GM12878 (cell line): ENCODE results near the gene CNOT11. TPM values are rescaled to one million over a fixed set of nuclear protein-coding genes. Genes with fewer than 3 reads are reported as not detected.

Experiments
- ATAC-seq: fragments of 200-7000 bp; cut with Tn5 transposase; 3 replicates; pipeline ENCODE4 v1.9.1; 2020; ENCODE audit warnings: mild to moderate bottlenecking, moderate library complexity
- BruUV-seq: library from RNA; stranded (reverse); fragments of 400-500 nt; replicated peaks from 2 replicates; lab custom pipeline; 2021; lab: Mats Ljungman, UMichigan
- CTCF ChIA-PET: fragments of 300-600 bp; sonication (Branson Sonifier 250); formaldehyde crosslinking; extraction: SDS; loops from one replicate; lab custom pipeline; 2021; ENCODE audit warnings: inconsistent platforms; lab: Yijun Ruan, JAX
- POLR2A ChIA-PET: fragments of 350-600 bp; formaldehyde crosslinking; extraction: SDS; loops from one replicate; lab custom pipeline; 2021; ENCODE audit warnings: inconsistent platforms; lab: Charles Lee
- RAD21 ChIA-PET: fragments of 300-600 bp; sonication (Branson Sonifier 250); formaldehyde crosslinking; loops from one replicate; lab custom pipeline; 2023; ENCODE audit warnings: antibody characterized with exemption; ENCODE audit not compliant: unreplicated experiment; lab: Charles Lee
- SMC1A ChIA-PET: fragments of 300-600 bp; sonication (Branson Sonifier 250); formaldehyde crosslinking; loops from one replicate; lab custom pipeline; 2023; ENCODE audit not compliant: unreplicated experiment, uncharacterized antibody; lab: Charles Lee
- DNase-seq: peaks from one replicate; pipeline ENCODE4 v3.0.0-alpha.2; 2011; ENCODE audit warnings: low read depth, low spot score
- FAIRE-seq: peaks from 3 replicates; lab custom pipeline; 2011; peaks lifted over from hg19 to GRCh38; lab: Jason Lieb, UNC
- H2AFZ ChIP-seq: 2 replicates; pipeline ENCODE4 v1.6.0; 2011; ENCODE audit warnings: low read depth, low read length, control low read depth; ENCODE audit not compliant: control insufficient read depth
- H3K27ac ChIP-seq: 2 replicates; pipeline ENCODE4 v1.5.1; 2011; ENCODE audit warnings: control low read depth; ENCODE audit not compliant: control insufficient read depth, insufficient read depth
- H3K27me3 ChIP-seq, 2 experiments: replicated peaks in 1 of 2; 2 replicates each; pipeline versions ENCODE4 v1.6.0 to v1.6.1; 2011; ENCODE audit warnings: low read length in 1 of 2; ENCODE audit not compliant: control insufficient read depth in 2 of 2, insufficient read depth in 2 of 2
- H3K36me3 ChIP-seq, 2 experiments: 2 replicates each; pipeline ENCODE4 v1.5.1; 2011; ENCODE audit warnings: low read length in 1 of 2; ENCODE audit not compliant: control insufficient read depth in 2 of 2, insufficient read depth in 2 of 2
- H3K4me1 ChIP-seq: 2 replicates; pipeline ENCODE4 v1.6.1; 2011; ENCODE audit warnings: mild to moderate bottlenecking, low read length, moderate library complexity, mixed read lengths; ENCODE audit not compliant: control insufficient read depth, insufficient read depth
- H3K4me2 ChIP-seq: 2 replicates; pipeline ENCODE4 v1.6.0; 2011; ENCODE audit warnings: control low read depth; ENCODE audit not compliant: control insufficient read depth, insufficient read depth
- H3K4me3 ChIP-seq: fragments of 200-600 bp; sonication (generic); 2 replicates; pipeline ENCODE4 v1.5.1; 2016
- H3K79me2 ChIP-seq: 2 replicates; pipeline ENCODE4 v1.6.0; 2011; ENCODE audit warnings: low read length; ENCODE audit not compliant: control insufficient read depth, insufficient read depth
- H3K9ac ChIP-seq: 2 replicates; pipeline ENCODE4 v1.8.0; 2011; ENCODE audit warnings: low read length, control low read depth, mixed read lengths; ENCODE audit not compliant: control insufficient read depth, insufficient read depth
- H3K9me3 ChIP-seq: replicated peaks from 3 replicates; pipeline ENCODE4 v1.5.1; 2011; ENCODE audit warnings: mild to moderate bottlenecking, low read length; ENCODE audit not compliant: control insufficient read depth, insufficient read depth
- H4K20me1 ChIP-seq: 2 replicates; pipeline ENCODE4 v1.6.0; 2011; ENCODE audit not compliant: control insufficient read depth, insufficient read depth
- FOS ChIP-seq: IDR thresholded peaks from 3 replicates; pipeline ENCODE4 v1.6.1; 2011; ENCODE audit warnings: borderline replicate concordance; ENCODE audit not compliant: insufficient read length; ENCODE audit errors: extremely low read depth
- KDM1A ChIP-seq: fragments of 200-600 bp; sonication (generic); IDR thresholded peaks from 2 replicates; pipeline ENCODE4 v1.6.1; 2016; ENCODE audit warnings: borderline replicate concordance
- PAX8 ChIP-seq: fragments of 450-650 bp; IDR thresholded peaks from 2 replicates; pipeline ENCODE4 v1.6.1; 2017; ENCODE audit warnings: mild to moderate bottlenecking, moderate library complexity
- RBBP5 ChIP-seq: fragments of 200-600 bp; sonication (generic); conservative IDR thresholded peaks from 2 replicates; pipeline ENCODE4 v1.6.1; 2016
- RELA ChIP-seq: fragments of 450-650 bp; IDR thresholded peaks from 2 replicates; pipeline ENCODE4 v1.8.0; 2014; ENCODE audit warnings: borderline replicate concordance; ENCODE audit not compliant: partially characterized antibody
- TAF1 ChIP-seq: IDR thresholded peaks from 2 replicates; pipeline ENCODE4 v1.6.1; 2011; ENCODE audit warnings: mild to moderate bottlenecking, low read depth, low read length, borderline replicate concordance
- ZSCAN29 ChIP-seq: fragments of 450-650 bp; IDR thresholded peaks from 2 replicates; pipeline ENCODE4 v1.6.1; 2017; ENCODE audit warnings: mild to moderate bottlenecking, moderate library complexity
- WGBS: methylation state at CpG from one replicate; pipeline ENCODE4 v1.1.6; 2016; ENCODE audit warnings: low lambda C conversion rate; ENCODE audit not compliant: insufficient replicate concordance, insufficient coverage; ENCODE audit errors: missing lambda C conversion rate; 5-methylcytosine and 5-hydroxymethylcytosine counted together
- in situ Hi-C: fragments of 300-500 bp; cut with MboI; formaldehyde crosslinking; loops from 9 replicates; pipeline ENCODE4 v1.14.3; 2018; ENCODE audit warnings: mixed read lengths
- intact Hi-C: fragments of 100-400 bp; cut with micrococcal nuclease; formaldehyde crosslinking; loops from one replicate; pipeline ENCODE4 v1.14.2; 2022; ENCODE audit not compliant: unreplicated experiment
- polyA plus RNA-seq, 11 experiments: library from polyadenylated mRNA; depleted of rRNA in 4 of 11; unstranded in 6 of 11; stranded (reverse) in 5 of 11; fragments of >200 nt; fragmentation: Nextera tagmentation in 4 of 11; fragmentation: Illumina TruSeq in 1 of 11; extraction: Ambion mirVana in 4 of 11; extraction: Trizol in 1 of 11; gene quantifications; 1 replicate in 1 of 11; 2 replicates in 10 of 11; pipeline versions ENCODE4 v1.2.1 to v1.2.3, GENCODE V29; 2011 to 2016; ENCODE audit warnings: inconsistent platforms in 2 of 11, missing spikeins in 2 of 11, low read depth in 1 of 11
- total RNA-seq, 4 experiments: library from RNA; depleted of rRNA in 3 of 4; stranded (reverse); fragments of >200 nt in 3 of 4; fragmentation: Illumina TruSeq in 1 of 4; extraction: Trizol in 1 of 4; gene quantifications; 2 replicates each; pipeline versions ENCODE4 v1.2.1 to v1.2.3, GENCODE V29; 2013 to 2021
- TF ChIP-seq, protein P1 (sequence below): IDR thresholded peaks from 2 replicates; pipeline ENCODE4 v1.6.1; 2012; ENCODE audit warnings: low read depth, low read length, improper control_type of control experiment
- TF ChIP-seq, protein P2 (sequence below): fragments of 450-650 bp; IDR thresholded peaks from 2 replicates; pipeline ENCODE4 v1.6.1; 2016; ENCODE audit warnings: mild to moderate bottlenecking
- TF ChIP-seq, protein P3 (sequence below): IDR thresholded peaks from 2 replicates; pipeline ENCODE4 v1.6.1; 2012; ENCODE audit warnings: mild to moderate bottlenecking, low read depth, low read length
- TF ChIP-seq, protein P4 (sequence below): fragments of 450-650 bp; IDR thresholded peaks from 2 replicates; pipeline ENCODE4 v1.6.1; 2017; ENCODE audit warnings: borderline replicate concordance
- TF ChIP-seq, protein P5 (sequence below): fragments of 450-650 bp; IDR thresholded peaks from 2 replicates; pipeline ENCODE4 v1.6.1; 2018; ENCODE audit warnings: borderline replicate concordance, mild to moderate bottlenecking; ENCODE audit not compliant: partially characterized antibody

CNOT11 gene
- total and polyA plus RNA-seq, 10 of the 15 experiments (the other 5 are each of a cell fraction or from before 2014, with no cell fraction given): 10.8 to 111 (median 50.5) TPM

DNA sequence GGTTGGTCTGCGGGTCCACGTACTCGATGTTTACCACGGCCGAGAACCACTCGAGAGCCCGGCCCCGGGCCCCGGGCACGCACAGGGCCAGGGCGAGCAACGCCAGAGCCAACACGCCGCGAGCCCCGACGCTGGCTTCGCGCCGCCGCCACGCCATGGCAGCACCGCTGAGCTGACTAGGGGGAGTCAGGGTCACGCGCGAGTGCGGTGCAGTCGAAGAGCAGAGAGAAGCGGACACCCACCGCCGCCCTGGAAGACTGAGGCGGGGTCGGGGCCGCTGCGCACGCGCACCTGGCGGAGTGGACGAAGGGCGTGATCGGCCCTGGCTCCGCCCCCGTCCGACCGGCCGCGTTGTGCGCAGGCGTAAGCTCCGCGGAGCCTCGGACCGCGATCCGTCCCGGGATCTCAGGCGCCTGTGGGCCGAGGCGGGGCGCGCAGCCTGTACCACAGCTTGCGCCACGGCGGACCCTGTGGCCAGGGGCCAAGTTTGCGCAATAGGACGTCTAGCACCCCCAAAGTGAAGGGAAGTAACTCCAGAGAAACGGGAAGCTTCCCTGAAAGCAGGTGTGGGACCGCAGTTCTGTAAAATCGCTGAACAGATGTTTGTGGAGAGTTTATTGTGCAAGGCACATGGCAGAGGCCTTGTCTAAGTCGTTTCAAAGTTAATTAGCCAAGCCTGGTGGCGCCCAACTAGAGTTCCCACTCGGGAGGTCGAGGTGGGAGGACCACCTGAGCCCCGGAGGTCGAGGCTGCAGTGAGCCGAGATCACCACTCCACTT lies 55.9 kb downstream of the CNOT11 start, which contains the start of gene RNF149:
RNF149 (minus strand) TSS at position 270 of the 779 bp plus-strand sequence; CDS start at position 157, 113 bp downstream.
- H3K27ac ChIP-seq: peak within 1 kb of the TSS; percentile 41
- POLR2A ChIA-PET: interaction anchor here (0.6 to 1.6 kb wide), 15 partner anchors 9 to 1182 kb away, joined by 3 to 10 read pairs (median 3); partner anchors contain the start of gene CNOT11
- peaks cover 24% of the 10 kb centered on the region for H3K4me1 ChIP-seq
- TF ChIP-seq, protein P1, sequence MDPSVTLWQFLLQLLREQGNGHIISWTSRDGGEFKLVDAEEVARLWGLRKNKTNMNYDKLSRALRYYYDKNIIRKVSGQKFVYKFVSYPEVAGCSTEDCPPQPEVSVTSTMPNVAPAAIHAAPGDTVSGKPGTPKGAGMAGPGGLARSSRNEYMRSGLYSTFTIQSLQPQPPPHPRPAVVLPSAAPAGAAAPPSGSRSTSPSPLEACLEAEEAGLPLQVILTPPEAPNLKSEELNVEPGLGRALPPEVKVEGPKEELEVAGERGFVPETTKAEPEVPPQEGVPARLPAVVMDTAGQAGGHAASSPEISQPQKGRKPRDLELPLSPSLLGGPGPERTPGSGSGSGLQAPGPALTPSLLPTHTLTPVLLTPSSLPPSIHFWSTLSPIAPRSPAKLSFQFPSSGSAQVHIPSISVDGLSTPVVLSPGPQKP: no peak
- TF ChIP-seq, protein P2, sequence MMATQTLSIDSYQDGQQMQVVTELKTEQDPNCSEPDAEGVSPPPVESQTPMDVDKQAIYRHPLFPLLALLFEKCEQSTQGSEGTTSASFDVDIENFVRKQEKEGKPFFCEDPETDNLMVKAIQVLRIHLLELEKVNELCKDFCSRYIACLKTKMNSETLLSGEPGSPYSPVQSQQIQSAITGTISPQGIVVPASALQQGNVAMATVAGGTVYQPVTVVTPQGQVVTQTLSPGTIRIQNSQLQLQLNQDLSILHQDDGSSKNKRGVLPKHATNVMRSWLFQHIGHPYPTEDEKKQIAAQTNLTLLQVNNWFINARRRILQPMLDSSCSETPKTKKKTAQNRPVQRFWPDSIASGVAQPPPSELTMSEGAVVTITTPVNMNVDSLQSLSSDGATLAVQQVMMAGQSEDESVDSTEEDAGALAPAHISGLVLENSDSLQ: no peak
- TF ChIP-seq, protein P3, sequence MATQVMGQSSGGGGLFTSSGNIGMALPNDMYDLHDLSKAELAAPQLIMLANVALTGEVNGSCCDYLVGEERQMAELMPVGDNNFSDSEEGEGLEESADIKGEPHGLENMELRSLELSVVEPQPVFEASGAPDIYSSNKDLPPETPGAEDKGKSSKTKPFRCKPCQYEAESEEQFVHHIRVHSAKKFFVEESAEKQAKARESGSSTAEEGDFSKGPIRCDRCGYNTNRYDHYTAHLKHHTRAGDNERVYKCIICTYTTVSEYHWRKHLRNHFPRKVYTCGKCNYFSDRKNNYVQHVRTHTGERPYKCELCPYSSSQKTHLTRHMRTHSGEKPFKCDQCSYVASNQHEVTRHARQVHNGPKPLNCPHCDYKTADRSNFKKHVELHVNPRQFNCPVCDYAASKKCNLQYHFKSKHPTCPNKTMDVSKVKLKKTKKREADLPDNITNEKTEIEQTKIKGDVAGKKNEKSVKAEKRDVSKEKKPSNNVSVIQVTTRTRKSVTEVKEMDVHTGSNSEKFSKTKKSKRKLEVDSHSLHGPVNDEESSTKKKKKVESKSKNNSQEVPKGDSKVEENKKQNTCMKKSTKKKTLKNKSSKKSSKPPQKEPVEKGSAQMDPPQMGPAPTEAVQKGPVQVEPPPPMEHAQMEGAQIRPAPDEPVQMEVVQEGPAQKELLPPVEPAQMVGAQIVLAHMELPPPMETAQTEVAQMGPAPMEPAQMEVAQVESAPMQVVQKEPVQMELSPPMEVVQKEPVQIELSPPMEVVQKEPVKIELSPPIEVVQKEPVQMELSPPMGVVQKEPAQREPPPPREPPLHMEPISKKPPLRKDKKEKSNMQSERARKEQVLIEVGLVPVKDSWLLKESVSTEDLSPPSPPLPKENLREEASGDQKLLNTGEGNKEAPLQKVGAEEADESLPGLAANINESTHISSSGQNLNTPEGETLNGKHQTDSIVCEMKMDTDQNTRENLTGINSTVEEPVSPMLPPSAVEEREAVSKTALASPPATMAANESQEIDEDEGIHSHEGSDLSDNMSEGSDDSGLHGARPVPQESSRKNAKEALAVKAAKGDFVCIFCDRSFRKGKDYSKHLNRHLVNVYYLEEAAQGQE: no peak
- TF ChIP-seq ZSCAN29: 0 out of 2 replicates have a peak, but pooled peaks have one; percentile 33
- no peak for TF ChIP-seq KDM1A
- TF ChIP-seq, protein P4, sequence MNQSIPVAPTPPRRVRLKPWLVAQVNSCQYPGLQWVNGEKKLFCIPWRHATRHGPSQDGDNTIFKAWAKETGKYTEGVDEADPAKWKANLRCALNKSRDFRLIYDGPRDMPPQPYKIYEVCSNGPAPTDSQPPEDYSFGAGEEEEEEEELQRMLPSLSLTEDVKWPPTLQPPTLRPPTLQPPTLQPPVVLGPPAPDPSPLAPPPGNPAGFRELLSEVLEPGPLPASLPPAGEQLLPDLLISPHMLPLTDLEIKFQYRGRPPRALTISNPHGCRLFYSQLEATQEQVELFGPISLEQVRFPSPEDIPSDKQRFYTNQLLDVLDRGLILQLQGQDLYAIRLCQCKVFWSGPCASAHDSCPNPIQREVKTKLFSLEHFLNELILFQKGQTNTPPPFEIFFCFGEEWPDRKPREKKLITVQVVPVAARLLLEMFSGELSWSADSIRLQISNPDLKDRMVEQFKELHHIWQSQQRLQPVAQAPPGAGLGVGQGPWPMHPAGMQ: no peak
- TF ChIP-seq RELA: no peak
- TF ChIP-seq FOS: no peak
- TF ChIP-seq, protein P5, sequence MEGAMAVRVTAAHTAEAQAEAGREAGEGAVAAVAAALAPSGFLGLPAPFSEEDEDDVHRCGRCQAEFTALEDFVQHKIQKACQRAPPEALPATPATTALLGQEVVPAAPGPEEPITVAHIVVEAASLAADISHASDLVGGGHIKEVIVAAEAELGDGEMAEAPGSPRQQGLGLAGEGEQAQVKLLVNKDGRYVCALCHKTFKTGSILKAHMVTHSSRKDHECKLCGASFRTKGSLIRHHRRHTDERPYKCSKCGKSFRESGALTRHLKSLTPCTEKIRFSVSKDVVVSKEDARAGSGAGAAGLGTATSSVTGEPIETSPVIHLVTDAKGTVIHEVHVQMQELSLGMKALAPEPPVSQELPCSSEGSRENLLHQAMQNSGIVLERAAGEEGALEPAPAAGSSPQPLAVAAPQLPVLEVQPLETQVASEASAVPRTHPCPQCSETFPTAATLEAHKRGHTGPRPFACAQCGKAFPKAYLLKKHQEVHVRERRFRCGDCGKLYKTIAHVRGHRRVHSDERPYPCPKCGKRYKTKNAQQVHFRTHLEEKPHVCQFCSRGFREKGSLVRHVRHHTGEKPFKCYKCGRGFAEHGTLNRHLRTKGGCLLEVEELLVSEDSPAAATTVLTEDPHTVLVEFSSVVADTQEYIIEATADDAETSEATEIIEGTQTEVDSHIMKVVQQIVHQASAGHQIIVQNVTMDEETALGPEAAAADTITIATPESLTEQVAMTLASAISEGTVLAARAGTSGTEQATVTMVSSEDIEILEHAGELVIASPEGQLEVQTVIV: no peak
- TF ChIP-seq TAF1: 0 out of 2 replicates have a peak, but pooled peaks have one; percentile 18
- TF ChIP-seq RBBP5: no peak
- no peak for TF ChIP-seq PAX8

More for the DNA sequence above, 55.9 kb downstream of the CNOT11 start, which contains the start of gene RNF149:
- peak within 1 kb of the TSS; percentile 53 for H3K9ac ChIP-seq
- peak within 1 kb of the TSS; percentile 87 for H3K4me2 ChIP-seq
- no peaks in the 10 kb centered on the region for H4K20me1 ChIP-seq
- DNase-seq (peak; percentile 61), FAIRE-seq (no peak), ATAC-seq (peak; percentile 82)
- no peaks in the 10 kb centered on the region for H3K36me3 ChIP-seq
- no peaks in the 10 kb centered on the region for H3K27me3 ChIP-seq
- H3K4me3 ChIP-seq: peak within 1 kb of the TSS; percentile 71
- whole genome bisulfite sequencing: 2% methylated on average over 70 of the region's 76 CpGs
- CTCF ChIA-PET: interaction anchor here (0.7 to 1.7 kb wide), 5 partner anchors 10 to 55 kb away, joined by 3 to 6 read pairs (median 3); no protein-coding TSS in a partner anchor
- SMC1A ChIA-PET: interaction anchor here (0.5 to 2.1 kb wide), 7 partner anchors 33 to 532 kb away, joined by 3 to 10 read pairs (median 4); partner anchors contain the start of gene CNOT11
- peak within 1 kb of the TSS; percentile 95 for H2AFZ ChIP-seq
- intact Hi-C loops (loop anchor here (1.0 to 5.0 kb wide), 2 partner anchors 36 to 56 kb away; partner anchors contain the start of gene CNOT11), in situ Hi-C loops (no loop called here)
- H3K79me2 ChIP-seq: peaks cover 18% of the 10 kb centered on the region
- H3K9me3 ChIP-seq: no peaks in the 10 kb centered on the region
- RAD21 ChIA-PET: interaction anchor here (0.6 to 1.2 kb wide), 8 partner anchors 37 to 143 kb away, joined by 3 to 6 read pairs (median 4); partner anchors contain the start of gene CNOT11
- BruUV-seq: no TSS peak
